Measurements from ENCODE around the gene SBF2. TPM values are rescaled to one million over a fixed set of nuclear protein-coding genes. Genes with fewer than 3 reads are reported as not detected.

SBF2 gene
- total and polyA plus RNA-seq, 2 of the 13 experiments (the other 11 are each of a cell fraction or from before 2014, with no cell fraction given): 24.0 to 45.8 TPM

- no peak for TF ChIP-seq ZNF251 (CRISPR knock-in tag; IDR thresholded peaks at IDR 0.05)
- TF ChIP-seq BRF2 (CRISPR knock-in tag; IDR thresholded peaks at IDR 0.05): no peak
- TF ChIP-seq KLF12 (CRISPR knock-in tag; IDR thresholded peaks at IDR 0.05; ENCODE audit: borderline replicate concordance): no peak; the same call in 1 of the 2 replicates
- no peak; the same call in 1 of the 2 replicates for TF ChIP-seq ZNF770 (CRISPR knock-in tag; IDR thresholded peaks at IDR 0.05)
- TF ChIP-seq ZNF264 (CRISPR knock-in tag; IDR thresholded peaks at IDR 0.05): peak; percentile 55; the same call in 1 of the 2 replicates
- TF ChIP-seq ZNF432 (CRISPR knock-in tag; IDR thresholded peaks at IDR 0.05; ENCODE audit: borderline replicate concordance): 0 out of 2 replicates have a peak, but pooled peaks have one; percentile 39
- no peak; the same call in 1 of the 2 replicates for TF ChIP-seq POGK (CRISPR knock-in tag; conservative IDR thresholded peaks at IDR 0.05)
- TF ChIP-seq PRMT3 (CRISPR knock-in tag; IDR thresholded peaks at IDR 0.05; ENCODE audit: borderline replicate concordance, low read depth): no peak; the same call in 1 of the 2 replicates
- TF ChIP-seq ZNF768 (CRISPR knock-in tag; IDR thresholded peaks at IDR 0.05): peak; percentile 5; the same call in 1 of the 2 replicates
- TF ChIP-seq HNF4G (IDR thresholded peaks at IDR 0.05; ENCODE audit: borderline replicate concordance, low read depth, low read length): no peak
- no peak for TF ChIP-seq HNF4G (CRISPR knock-in tag; IDR thresholded peaks at IDR 0.05; ENCODE audit: borderline replicate concordance, low read depth)
- no peak for TF ChIP-seq RARG (CRISPR knock-in tag; IDR thresholded peaks at IDR 0.05; ENCODE audit: low read depth)
- TF ChIP-seq ZNF326 (CRISPR knock-in tag; IDR thresholded peaks at IDR 0.05; ENCODE audit: borderline replicate concordance): peak; percentile 70; the same call in 1 of the 2 replicates
- no peak for TF ChIP-seq CENPX (CRISPR knock-in tag; IDR thresholded peaks at IDR 0.05)
- TF ChIP-seq HDAC6 (IDR thresholded peaks at IDR 0.05; ENCODE audit: low read depth, low read length): no peak
- TF ChIP-seq GRHL1 (CRISPR knock-in tag; conservative IDR thresholded peaks at IDR 0.05): no peak
- no peak; the same call in 1 of the 2 replicates for TF ChIP-seq GABPB1 (CRISPR knock-in tag; IDR thresholded peaks at IDR 0.05)
- no peak for TF ChIP-seq ZNF543 (CRISPR knock-in tag; IDR thresholded peaks at IDR 0.05)
- TF ChIP-seq ZNF253 (CRISPR knock-in tag; IDR thresholded peaks at IDR 0.05; ENCODE audit: borderline replicate concordance): no peak
- TF ChIP-seq ZNF256 (CRISPR knock-in tag; conservative IDR thresholded peaks at IDR 0.05): no peak
- peak; percentile 24 for TF ChIP-seq KDM3A (CRISPR knock-in tag; IDR thresholded peaks at IDR 0.05; ENCODE audit: low read depth)
- TF ChIP-seq ELF1 (CRISPR knock-in tag; IDR thresholded peaks at IDR 0.05): peak; percentile 45
- TF ChIP-seq PITX1 (CRISPR knock-in tag; IDR thresholded peaks at IDR 0.05): no peak
Measured at GRCh38 chr11:9757809-9758636, 536.0 kb downstream of the SBF2 start (continued).
